GM12892 (cell line): ENCODE results near the gene AQP2.

Experiments
- POLR2A ChIP-seq: IDR thresholded peaks from 2 replicates; pipeline ENCODE4 v1.6.1; 2011; ENCODE audit warnings: low read depth, low read length, control low read depth
- POLR2AphosphoS5 ChIP-seq: IDR thresholded peaks from 2 replicates; pipeline ENCODE4 v1.6.1; 2011; ENCODE audit warnings: low read depth, low read length, control low read depth
- TAF1 ChIP-seq: IDR thresholded peaks from 2 replicates; pipeline ENCODE4 v1.6.1; 2011; ENCODE audit warnings: low read depth, mild to moderate bottlenecking, control low read depth, low read length, borderline replicate concordance

- TF ChIP-seq POLR2A (no peak), POLR2AphosphoS5 (no peak), TAF1 (no peak)
Measured at GRCh38 chr12:49944046-49944445, 6.5 kb upstream of the AQP2 start.
